ENCODE measurements around the gene ZDHHC7.
"Not testable (repeated sequence)": the region's sequence is repeated elsewhere in the genome, so short reads cannot be mapped to it uniquely, and the experiment has no call there.

ZDHHC7 gene

GRCh38 chr16:84942786-84943185 lies 68.5 kb downstream of the ZDHHC7 start:
- Histone ChIP-seq H3K9me2 (ENCODE audit: low read depth, low read length) (no peaks in the 10 kb centered on the region), H3K27ac (ENCODE audit: low read depth, low read length, poor library complexity, severe bottlenecking) (no peak overlapping the region), H3K9ac (ENCODE audit: low read length) (no peak overlapping the region), H3K4me1 (ENCODE audit: insufficient read depth, low read length, severe bottlenecking) (no peaks in the 10 kb centered on the region), H3K4me2 (ENCODE audit: low read length) (no peak overlapping the region), H2AFZ (ENCODE audit: low read length) (no peak overlapping the region), H3K36me3 (ENCODE audit: insufficient read depth, low read length) (no peaks in the 10 kb centered on the region), H3K4me3 (ENCODE audit: low read depth, low read length, poor library complexity, severe bottlenecking) (no peak overlapping the region), H3K9me3 (ENCODE audit: low read length) (no peaks in the 10 kb centered on the region), H3K27me3 (ENCODE audit: insufficient read depth, low read length) (peaks cover 4% of the 10 kb centered on the region; the same call in 1 of the 2 replicates), H3F3A (ENCODE audit: insufficient read depth, low read length) (no peaks in the 10 kb centered on the region), H3K79me2 (ENCODE audit: insufficient read depth, low read length) (no peaks in the 10 kb centered on the region), H4K20me1 (ENCODE audit: insufficient read depth, low read length) (no peaks in the 10 kb centered on the region)
- no peak for TF ChIP-seq CTCF (IDR thresholded peaks at IDR 0.05; ENCODE audit: low read length)
- TF ChIP-seq EZH2 (IDR thresholded peaks at IDR 0.05; ENCODE audit: borderline replicate concordance, low read length), result no peak

GRCh38 chr16:84941921-84942320 lies 69.4 kb downstream of the ZDHHC7 start:
- Histone ChIP-seq H3K9ac (ENCODE audit: low read length) (no peak overlapping the region), H4K20me1 (ENCODE audit: insufficient read depth, low read length) (no peaks in the 10 kb centered on the region), H2AFZ (ENCODE audit: low read length) (no peak overlapping the region)

GRCh38 chr16:84940670-84941551 lies 70.4 kb downstream of the ZDHHC7 start:
- H3K27ac ChIP-seq (ENCODE audit: low read depth, low read length, poor library complexity, severe bottlenecking), result no peak overlapping the region
- no peaks in the 10 kb centered on the region for H3K9me3 ChIP-seq (ENCODE audit: low read length)
- H2AFZ ChIP-seq (ENCODE audit: low read length), result no peak overlapping the region
- H4K20me1 ChIP-seq (ENCODE audit: insufficient read depth, low read length), result no peaks in the 10 kb centered on the region
- H3K9ac ChIP-seq (ENCODE audit: low read length), result no peak overlapping the region
- peaks cover 4% of the 10 kb centered on the region; the same call in 1 of the 2 replicates for H3K27me3 ChIP-seq (ENCODE audit: insufficient read depth, low read length)
- no peak overlapping the region for H3K4me3 ChIP-seq (ENCODE audit: low read depth, low read length, poor library complexity, severe bottlenecking)
- TF ChIP-seq EZH2 (IDR thresholded peaks at IDR 0.05; ENCODE audit: borderline replicate concordance, low read length), result no peak
- TF ChIP-seq CTCF (IDR thresholded peaks at IDR 0.05; ENCODE audit: low read length), result no peak
- H3K9me2 ChIP-seq (ENCODE audit: low read depth, low read length), result no peaks in the 10 kb centered on the region
- no peaks in the 10 kb centered on the region for H3K36me3 ChIP-seq (ENCODE audit: insufficient read depth, low read length)
- no peaks in the 10 kb centered on the region for H3K79me2 ChIP-seq (ENCODE audit: insufficient read depth, low read length)
- H3K4me2 ChIP-seq (ENCODE audit: low read length), result no peak overlapping the region
- no peaks in the 10 kb centered on the region for H3F3A ChIP-seq (ENCODE audit: insufficient read depth, low read length)
- H3K4me1 ChIP-seq (ENCODE audit: insufficient read depth, low read length, severe bottlenecking), result no peaks in the 10 kb centered on the region

More at GRCh38 chr16:84941921-84942320, 69.4 kb downstream of the ZDHHC7 start:
- TF ChIP-seq CTCF (IDR thresholded peaks at IDR 0.05; ENCODE audit: low read length) (no peak), EZH2 (IDR thresholded peaks at IDR 0.05; ENCODE audit: borderline replicate concordance, low read length) (no peak)
- no peaks in the 10 kb centered on the region for H3K9me3 ChIP-seq (ENCODE audit: low read length)
- no peak overlapping the region for H3K4me3 ChIP-seq (ENCODE audit: low read depth, low read length, poor library complexity, severe bottlenecking)
- no peaks in the 10 kb centered on the region for H3K9me2 ChIP-seq (ENCODE audit: low read depth, low read length)
- no peaks in the 10 kb centered on the region for H3K79me2 ChIP-seq (ENCODE audit: insufficient read depth, low read length)
- H3K27me3 ChIP-seq (ENCODE audit: insufficient read depth, low read length), result peaks cover 4% of the 10 kb centered on the region; the same call in 1 of the 2 replicates
- no peak overlapping the region for H3K4me2 ChIP-seq (ENCODE audit: low read length)
- H3K36me3 ChIP-seq (ENCODE audit: insufficient read depth, low read length), result no peaks in the 10 kb centered on the region
- no peaks in the 10 kb centered on the region for H3K4me1 ChIP-seq (ENCODE audit: insufficient read depth, low read length, severe bottlenecking)
- no peaks in the 10 kb centered on the region for H3F3A ChIP-seq (ENCODE audit: insufficient read depth, low read length)
- H3K27ac ChIP-seq (ENCODE audit: low read depth, low read length, poor library complexity, severe bottlenecking), result no peak overlapping the region

DNA sequence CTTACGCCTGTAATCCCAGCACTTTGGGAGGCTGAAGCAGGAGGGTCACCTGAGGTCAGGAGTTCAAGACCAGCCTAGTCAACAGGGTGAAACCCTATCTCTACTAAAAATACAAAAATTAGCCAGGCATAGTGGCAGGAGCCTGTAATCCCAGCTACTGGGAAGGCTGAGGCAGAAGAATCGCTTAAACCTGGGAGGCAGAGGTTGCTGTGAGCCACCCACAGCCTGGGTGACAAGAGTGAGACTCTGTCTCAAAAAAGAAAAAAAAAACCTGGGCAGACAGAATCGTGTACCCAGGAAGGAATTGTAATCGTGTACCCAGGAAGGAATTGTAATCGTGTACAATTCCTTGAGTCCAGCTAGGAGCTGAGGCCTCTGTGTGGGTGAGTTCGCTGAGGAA lies 72.7 kb downstream of the ZDHHC7 start:
- H3K4me1 ChIP-seq (ENCODE audit: insufficient read depth, low read length, severe bottlenecking); H3K36me3 ChIP-seq (ENCODE audit: insufficient read depth, low read length); H2AFZ ChIP-seq (ENCODE audit: low read length); H3K27ac ChIP-seq (ENCODE audit: low read depth, low read length, poor library complexity, severe bottlenecking); H3K27me3 ChIP-seq (ENCODE audit: insufficient read depth, low read length); H3K4me3 ChIP-seq (ENCODE audit: low read depth, low read length, poor library complexity, severe bottlenecking); H3K9me3 ChIP-seq (ENCODE audit: low read length); H3K79me2 ChIP-seq (ENCODE audit: insufficient read depth, low read length); H3K9me2 ChIP-seq (ENCODE audit: low read depth, low read length); H4K20me1 ChIP-seq (ENCODE audit: insufficient read depth, low read length); H3K9ac ChIP-seq (ENCODE audit: low read length); H3K4me2 ChIP-seq (ENCODE audit: low read length); H3F3A ChIP-seq (ENCODE audit: insufficient read depth, low read length): not testable (repeated sequence)

All from OCI-LY1 (cell line).